Stomach (tissue), 4 donors: Measurements from ENCODE around the gene TBCD.

ENCODE experiments used
- EP300 ChIP-seq: sonication (generic); formaldehyde crosslinking; IDR thresholded peaks from one replicate; pipeline ENCODE4 v1.6.1; 2017; ENCODE audit warnings: antibody characterized with exemption
- POLR2A ChIP-seq, 4 donors: fragments of 450-650 bp; IDR thresholded peaks; one replicate each; pipeline ENCODE4 v1.6.1; 2016; ENCODE audit warnings: antibody characterized with exemption in 4 of 4, control low read depth in 2 of 4, mild to moderate bottlenecking in 1 of 4, moderate library complexity in 1 of 4
- TF ChIP-seq, protein P1 (sequence below), 7 experiments: fragments of 450-650 bp in 4 of 7; fragments of 200-600 bp in 3 of 7; sonication (generic) in 3 of 7; IDR thresholded peaks; one replicate each; pipeline ENCODE4 v1.5.1; 2016 to 2019; ENCODE audit warnings: antibody characterized with exemption in 7 of 7, control low read depth in 2 of 7, mild to moderate bottlenecking in 1 of 7

DNA sequence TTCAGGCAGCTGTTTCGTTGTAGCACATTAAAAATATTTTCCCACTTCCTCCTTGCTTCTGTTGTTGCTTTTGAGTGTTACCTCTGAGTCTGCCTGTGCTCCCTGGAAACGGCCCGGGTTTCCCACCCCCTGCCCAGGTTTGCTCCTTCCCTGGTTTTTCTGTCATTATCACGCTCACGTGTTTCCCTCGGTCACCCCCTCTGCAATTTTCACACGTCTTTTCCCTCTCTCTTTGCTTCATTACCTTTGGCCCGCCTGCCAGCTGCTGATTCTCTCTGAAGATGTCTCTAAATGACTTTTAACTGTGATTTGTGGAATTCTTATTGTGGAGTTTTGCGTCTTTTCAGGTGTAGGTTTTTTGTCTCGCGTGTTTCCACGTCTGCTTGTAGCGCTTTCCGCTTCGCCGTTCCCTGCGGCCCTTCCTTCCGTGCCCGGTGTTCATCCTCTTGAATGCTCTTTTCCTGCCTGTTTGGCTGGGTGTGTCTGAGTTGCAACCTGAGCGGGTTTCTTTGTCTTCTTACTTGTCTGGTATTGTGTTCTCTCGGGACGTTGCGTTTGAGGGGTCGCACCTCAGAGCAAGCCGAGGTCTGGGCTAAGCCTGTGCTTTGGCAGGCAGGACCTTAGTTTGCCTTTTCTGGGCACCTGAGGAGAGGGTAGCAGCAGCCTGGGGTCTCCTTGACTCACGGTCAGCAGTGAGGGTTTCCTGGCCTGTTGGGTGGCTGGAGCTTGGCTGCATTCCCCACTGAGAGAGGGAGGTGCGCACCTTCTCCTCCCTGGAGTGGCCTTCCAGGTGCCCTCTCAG is 184.3 kb downstream of the TBCD start:
- TF ChIP-seq, protein P1, sequence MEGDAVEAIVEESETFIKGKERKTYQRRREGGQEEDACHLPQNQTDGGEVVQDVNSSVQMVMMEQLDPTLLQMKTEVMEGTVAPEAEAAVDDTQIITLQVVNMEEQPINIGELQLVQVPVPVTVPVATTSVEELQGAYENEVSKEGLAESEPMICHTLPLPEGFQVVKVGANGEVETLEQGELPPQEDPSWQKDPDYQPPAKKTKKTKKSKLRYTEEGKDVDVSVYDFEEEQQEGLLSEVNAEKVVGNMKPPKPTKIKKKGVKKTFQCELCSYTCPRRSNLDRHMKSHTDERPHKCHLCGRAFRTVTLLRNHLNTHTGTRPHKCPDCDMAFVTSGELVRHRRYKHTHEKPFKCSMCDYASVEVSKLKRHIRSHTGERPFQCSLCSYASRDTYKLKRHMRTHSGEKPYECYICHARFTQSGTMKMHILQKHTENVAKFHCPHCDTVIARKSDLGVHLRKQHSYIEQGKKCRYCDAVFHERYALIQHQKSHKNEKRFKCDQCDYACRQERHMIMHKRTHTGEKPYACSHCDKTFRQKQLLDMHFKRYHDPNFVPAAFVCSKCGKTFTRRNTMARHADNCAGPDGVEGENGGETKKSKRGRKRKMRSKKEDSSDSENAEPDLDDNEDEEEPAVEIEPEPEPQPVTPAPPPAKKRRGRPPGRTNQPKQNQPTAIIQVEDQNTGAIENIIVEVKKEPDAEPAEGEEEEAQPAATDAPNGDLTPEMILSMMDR (IDR thresholded peaks at IDR 0.05), result no peak
- TF ChIP-seq EP300 (no peak), POLR2A (IDR thresholded peaks at IDR 0.05) (no peak)
